SK-N-SH (cell line): ENCODE measurements around the gene FAM107A. TPM values are rescaled to one million over a fixed set of nuclear protein-coding genes. Genes with fewer than 3 reads are reported as not detected.
A peak's percentile ranks its signal among the peaks of the same experiment; 100 is the strongest.
"Not testable (repeated sequence)": the region's sequence is repeated elsewhere in the genome, so short reads cannot be mapped to it uniquely, and the experiment has no call there.

Experiments used
- CTCF ChIA-PET: fragments of 300-600, 350-600 bp; formaldehyde crosslinking; extraction: SDS; loops from one replicate; lab custom pipeline; 2021; lab: Yijun Ruan, JAX
- POLR2A ChIA-PET: fragments of 350-600 bp; sonication (Branson Sonifier 250); formaldehyde crosslinking; extraction: SDS; loops from one replicate; lab custom pipeline; 2020; ENCODE audit warnings: antibody characterized with exemption, inconsistent platforms; lab: Yijun Ruan, JAX
- DNase-seq: peaks from one replicate; pipeline ENCODE4 v3.0.0; 2012
- H2AFZ ChIP-seq: fragments of 200-600 bp; sonication (generic); 2 replicates; pipeline ENCODE4 v1.8.1; 2016; ENCODE audit warnings: antibody characterized with exemption, mild to moderate bottlenecking, low read depth
- H3F3A ChIP-seq: fragments of 200-600 bp; sonication (generic); replicated peaks from 2 replicates; pipeline ENCODE3; 2016; ENCODE audit warnings: antibody characterized with exemption, mild to moderate bottlenecking; ENCODE audit not compliant: insufficient read depth
- H3K27ac ChIP-seq, 2 experiments: fragments of 200-500 bp in 1 of 2; fragments of 200-600 bp in 1 of 2; sonication (Bioruptor generic) in 1 of 2; sonication (generic), shearing (Covaris generic) in 1 of 2; 2 replicates each; pipeline versions ENCODE4 v1.5.1 to v1.6.1; 2014 to 2016; ENCODE audit warnings: low read depth in 2 of 2, inconsistent platforms in 1 of 2, low read length in 1 of 2, mild to moderate bottlenecking in 1 of 2, mixed read lengths in 1 of 2
- H3K27me3 ChIP-seq: fragments of 200-600 bp; sonication (generic), shearing (Covaris generic); 2 replicates; pipeline ENCODE4 v1.6.1; 2016; ENCODE audit warnings: mixed run types; ENCODE audit not compliant: insufficient read depth
- H3K36me3 ChIP-seq, 2 experiments: fragments of 200-500 bp in 1 of 2; fragments of 200-600 bp in 1 of 2; sonication (Bioruptor generic) in 1 of 2; sonication (generic) in 1 of 2; replicated peaks in 1 of 2; 2 replicates each; pipeline versions ENCODE3 to v1.5.1; 2014 to 2016; ENCODE audit warnings: low read length in 1 of 2, mild to moderate bottlenecking in 1 of 2; ENCODE audit not compliant: insufficient read depth in 2 of 2, control insufficient read depth in 1 of 2
- H3K4me1 ChIP-seq, 2 experiments: fragments of 200-500 bp in 1 of 2; fragments of 200-600 bp in 1 of 2; sonication (Bioruptor generic) in 1 of 2; sonication (generic), shearing (Covaris generic) in 1 of 2; 2 replicates each; pipeline versions ENCODE4 v1.5.1 to v1.6.1; 2014 to 2016; ENCODE audit warnings: low read depth in 1 of 2, low read length in 1 of 2, mixed run types in 1 of 2; ENCODE audit not compliant: insufficient read depth in 2 of 2, control insufficient read depth in 1 of 2
- H3K4me2 ChIP-seq: fragments of 200-600 bp; sonication (generic), shearing (Covaris generic); 2 replicates; pipeline ENCODE4 v1.6.1; 2017; ENCODE audit warnings: mixed run types
- H3K4me3 ChIP-seq, 2 experiments: fragments of 200-500 bp in 1 of 2; fragments of 200-600 bp in 1 of 2; sonication (Bioruptor generic) in 1 of 2; sonication (generic), shearing (Covaris generic) in 1 of 2; 2 replicates each; pipeline versions ENCODE4 v1.5.1 to v1.8.1; 2014 to 2016; ENCODE audit warnings: low read depth in 2 of 2, inconsistent platforms in 1 of 2, low read length in 1 of 2, mild to moderate bottlenecking in 1 of 2, mixed read lengths in 1 of 2, moderate library complexity in 1 of 2
- H3K79me2 ChIP-seq: fragments of 200-600 bp; sonication (generic); 2 replicates; pipeline ENCODE4 v1.8.1; 2017; ENCODE audit warnings: mild to moderate bottlenecking; ENCODE audit not compliant: insufficient read depth
- H3K9ac ChIP-seq: fragments of 200-600 bp; sonication (generic); 2 replicates; pipeline ENCODE4 v1.6.1; 2017; ENCODE audit warnings: mixed run types
- H3K9me2 ChIP-seq: fragments of 200-600 bp; sonication (generic); 2 replicates; pipeline ENCODE4 v1.6.1; 2017; ENCODE audit warnings: mixed run types
- H3K9me3 ChIP-seq: fragments of 200-600 bp; sonication (generic); 2 replicates; pipeline ENCODE4 v1.6.1; 2017; ENCODE audit warnings: mixed run types, mild to moderate bottlenecking, moderate library complexity
- H4K20me1 ChIP-seq: fragments of 200-600 bp; sonication (generic); 2 replicates; pipeline ENCODE4 v1.6.1; 2017; ENCODE audit warnings: mild to moderate bottlenecking, mixed run types; ENCODE audit not compliant: insufficient read depth
- EP300 ChIP-seq, 2 experiments: IDR thresholded peaks; 2 replicates each; pipeline versions ENCODE4 v1.4.0 to v1.6.1; 2012; ENCODE audit warnings: borderline replicate concordance in 1 of 2, low read depth in 1 of 2, low read length in 1 of 2
- EZH2phosphoT487 ChIP-seq: fragments of 200-600 bp; sonication (generic); IDR thresholded peaks from 2 replicates; pipeline ENCODE4 v1.6.1; 2017; ENCODE audit warnings: low read depth, mixed run types, mild to moderate bottlenecking, antibody characterized with exemption, moderate library complexity, borderline replicate concordance
- FOSL2 ChIP-seq: IDR thresholded peaks from 2 replicates; pipeline ENCODE4 v1.4.0; 2012; ENCODE audit warnings: low read depth, mild to moderate bottlenecking, moderate library complexity, borderline replicate concordance
- FOXM1 ChIP-seq: IDR thresholded peaks from 2 replicates; pipeline ENCODE4 v1.4.0; 2012; ENCODE audit warnings: low read depth, mild to moderate bottlenecking
- NRF1 ChIP-seq: IDR thresholded peaks from 2 replicates; pipeline ENCODE4 v1.6.1; 2012; ENCODE audit warnings: low read depth, mild to moderate bottlenecking, low read length
- POLR2AphosphoS5 ChIP-seq: IDR thresholded peaks from 2 replicates; pipeline ENCODE4 v1.6.1; 2012; ENCODE audit warnings: low read depth, low read length
- RCOR1 ChIP-seq: fragments of 150-350 bp; IDR thresholded peaks from 2 replicates; pipeline ENCODE4 v1.6.1; 2017; ENCODE audit warnings: antibody characterized with exemption, low read length
- SIN3A ChIP-seq: IDR thresholded peaks from 2 replicates; pipeline ENCODE4 v1.6.1; 2012; ENCODE audit warnings: low read depth, mild to moderate bottlenecking, low read length, moderate library complexity, borderline replicate concordance
- SMC3 ChIP-seq: IDR thresholded peaks from 2 replicates; pipeline ENCODE4 v1.6.1; 2012; ENCODE audit warnings: low read depth, low read length, improper control_type of control experiment
- TAF1 ChIP-seq: IDR thresholded peaks from 2 replicates; pipeline ENCODE4 v1.6.1; 2012; ENCODE audit warnings: low read depth, mild to moderate bottlenecking, low read length, moderate library complexity, borderline replicate concordance
- whole genome bisulfite sequencing: methylation state at CpG from one replicate; pipeline ENCODE4 v1.1.6; 2017; ENCODE audit warnings: low lambda C conversion rate; 5-methylcytosine and 5-hydroxymethylcytosine counted together
- polyA plus RNA-seq, 3 experiments: library from polyadenylated mRNA; depleted of rRNA; stranded (reverse); fragments of >200 nt; gene quantifications; 2 replicates each; pipeline ENCODE4 v1.2.3, GENCODE V29; 2012
- TF ChIP-seq, protein P1 (sequence below): fragments of 200-600 bp; sonication (generic); IDR thresholded peaks from 2 replicates; pipeline ENCODE4 v1.6.1; 2017; ENCODE audit warnings: antibody characterized with exemption, mild to moderate bottlenecking, moderate library complexity
- TF ChIP-seq, protein P2 (sequence below): IDR thresholded peaks from 2 replicates; pipeline ENCODE4 v1.4.0; 2012; ENCODE audit warnings: low read depth, borderline replicate concordance
- TF ChIP-seq, protein P3 (sequence below): IDR thresholded peaks from 2 replicates; pipeline ENCODE4 v1.4.0; 2012; ENCODE audit warnings: low read depth, borderline replicate concordance
- TF ChIP-seq, protein P4 (sequence below): fragments of 150-350 bp; IDR thresholded peaks from 2 replicates; pipeline ENCODE4 v1.6.1; 2016; ENCODE audit warnings: mild to moderate bottlenecking, low read depth, low read length
- TF ChIP-seq, protein P5 (sequence below): IDR thresholded peaks from 2 replicates; pipeline ENCODE4 v1.6.1; 2012; ENCODE audit warnings: mild to moderate bottlenecking, low read depth, low read length, moderate library complexity

Gene FAM107A
- polyA plus RNA-seq, 1 of the 3 experiments (the other 2 are of a cell fraction): 0.02 TPM

DNA sequence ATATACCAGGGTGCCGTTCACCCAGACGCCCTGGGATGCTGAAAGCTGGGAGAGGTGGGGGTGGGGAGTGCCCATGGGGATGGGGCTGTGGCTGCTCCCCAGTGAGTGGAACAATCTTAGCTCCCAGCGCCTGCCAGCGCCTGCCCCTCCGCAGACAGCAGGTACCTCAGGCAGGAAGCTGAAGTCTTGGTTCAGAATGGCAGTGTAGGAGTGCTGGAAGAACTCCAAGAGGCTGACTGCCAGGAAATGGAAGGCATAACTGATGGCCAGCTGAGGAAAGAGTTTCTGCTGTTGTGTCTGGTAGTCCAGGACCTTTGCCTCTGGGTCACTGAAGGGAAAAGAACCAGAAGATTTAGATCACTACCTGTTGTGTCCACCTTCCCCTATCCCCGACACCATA, 48.6 kb downstream of the FAM107A start (continued):
- TF ChIP-seq, protein P1, sequence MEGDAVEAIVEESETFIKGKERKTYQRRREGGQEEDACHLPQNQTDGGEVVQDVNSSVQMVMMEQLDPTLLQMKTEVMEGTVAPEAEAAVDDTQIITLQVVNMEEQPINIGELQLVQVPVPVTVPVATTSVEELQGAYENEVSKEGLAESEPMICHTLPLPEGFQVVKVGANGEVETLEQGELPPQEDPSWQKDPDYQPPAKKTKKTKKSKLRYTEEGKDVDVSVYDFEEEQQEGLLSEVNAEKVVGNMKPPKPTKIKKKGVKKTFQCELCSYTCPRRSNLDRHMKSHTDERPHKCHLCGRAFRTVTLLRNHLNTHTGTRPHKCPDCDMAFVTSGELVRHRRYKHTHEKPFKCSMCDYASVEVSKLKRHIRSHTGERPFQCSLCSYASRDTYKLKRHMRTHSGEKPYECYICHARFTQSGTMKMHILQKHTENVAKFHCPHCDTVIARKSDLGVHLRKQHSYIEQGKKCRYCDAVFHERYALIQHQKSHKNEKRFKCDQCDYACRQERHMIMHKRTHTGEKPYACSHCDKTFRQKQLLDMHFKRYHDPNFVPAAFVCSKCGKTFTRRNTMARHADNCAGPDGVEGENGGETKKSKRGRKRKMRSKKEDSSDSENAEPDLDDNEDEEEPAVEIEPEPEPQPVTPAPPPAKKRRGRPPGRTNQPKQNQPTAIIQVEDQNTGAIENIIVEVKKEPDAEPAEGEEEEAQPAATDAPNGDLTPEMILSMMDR: no peak
- TF ChIP-seq NRF1: no peak
- TF ChIP-seq EP300 (IDR thresholded peaks at IDR 0.05; ENCODE audit: borderline replicate concordance in 1 of 2, low read depth in 1 of 2, low read length in 1 of 2): no peak
- TF ChIP-seq POLR2AphosphoS5: no peak
- no peak for TF ChIP-seq SMC3
- no peak for TF ChIP-seq FOSL2
- TF ChIP-seq RCOR1: 0 out of 2 replicates have a peak, but pooled peaks have one; percentile 20
- TF ChIP-seq TAF1: no peak
- TF ChIP-seq, protein P2, sequence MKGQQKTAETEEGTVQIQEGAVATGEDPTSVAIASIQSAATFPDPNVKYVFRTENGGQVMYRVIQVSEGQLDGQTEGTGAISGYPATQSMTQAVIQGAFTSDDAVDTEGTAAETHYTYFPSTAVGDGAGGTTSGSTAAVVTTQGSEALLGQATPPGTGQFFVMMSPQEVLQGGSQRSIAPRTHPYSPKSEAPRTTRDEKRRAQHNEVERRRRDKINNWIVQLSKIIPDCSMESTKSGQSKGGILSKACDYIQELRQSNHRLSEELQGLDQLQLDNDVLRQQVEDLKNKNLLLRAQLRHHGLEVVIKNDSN: no peak
- TF ChIP-seq, protein P3, sequence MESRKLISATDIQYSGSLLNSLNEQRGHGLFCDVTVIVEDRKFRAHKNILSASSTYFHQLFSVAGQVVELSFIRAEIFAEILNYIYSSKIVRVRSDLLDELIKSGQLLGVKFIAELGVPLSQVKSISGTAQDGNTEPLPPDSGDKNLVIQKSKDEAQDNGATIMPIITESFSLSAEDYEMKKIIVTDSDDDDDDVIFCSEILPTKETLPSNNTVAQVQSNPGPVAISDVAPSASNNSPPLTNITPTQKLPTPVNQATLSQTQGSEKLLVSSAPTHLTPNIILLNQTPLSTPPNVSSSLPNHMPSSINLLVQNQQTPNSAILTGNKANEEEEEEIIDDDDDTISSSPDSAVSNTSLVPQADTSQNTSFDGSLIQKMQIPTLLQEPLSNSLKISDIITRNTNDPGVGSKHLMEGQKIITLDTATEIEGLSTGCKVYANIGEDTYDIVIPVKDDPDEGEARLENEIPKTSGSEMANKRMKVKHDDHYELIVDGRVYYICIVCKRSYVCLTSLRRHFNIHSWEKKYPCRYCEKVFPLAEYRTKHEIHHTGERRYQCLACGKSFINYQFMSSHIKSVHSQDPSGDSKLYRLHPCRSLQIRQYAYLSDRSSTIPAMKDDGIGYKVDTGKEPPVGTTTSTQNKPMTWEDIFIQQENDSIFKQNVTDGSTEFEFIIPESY: no peak
- TF ChIP-seq FOXM1: no peak
- TF ChIP-seq, protein P4, sequence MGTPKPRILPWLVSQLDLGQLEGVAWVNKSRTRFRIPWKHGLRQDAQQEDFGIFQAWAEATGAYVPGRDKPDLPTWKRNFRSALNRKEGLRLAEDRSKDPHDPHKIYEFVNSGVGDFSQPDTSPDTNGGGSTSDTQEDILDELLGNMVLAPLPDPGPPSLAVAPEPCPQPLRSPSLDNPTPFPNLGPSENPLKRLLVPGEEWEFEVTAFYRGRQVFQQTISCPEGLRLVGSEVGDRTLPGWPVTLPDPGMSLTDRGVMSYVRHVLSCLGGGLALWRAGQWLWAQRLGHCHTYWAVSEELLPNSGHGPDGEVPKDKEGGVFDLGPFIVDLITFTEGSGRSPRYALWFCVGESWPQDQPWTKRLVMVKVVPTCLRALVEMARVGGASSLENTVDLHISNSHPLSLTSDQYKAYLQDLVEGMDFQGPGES: no peak
- TF ChIP-seq, protein P5, sequence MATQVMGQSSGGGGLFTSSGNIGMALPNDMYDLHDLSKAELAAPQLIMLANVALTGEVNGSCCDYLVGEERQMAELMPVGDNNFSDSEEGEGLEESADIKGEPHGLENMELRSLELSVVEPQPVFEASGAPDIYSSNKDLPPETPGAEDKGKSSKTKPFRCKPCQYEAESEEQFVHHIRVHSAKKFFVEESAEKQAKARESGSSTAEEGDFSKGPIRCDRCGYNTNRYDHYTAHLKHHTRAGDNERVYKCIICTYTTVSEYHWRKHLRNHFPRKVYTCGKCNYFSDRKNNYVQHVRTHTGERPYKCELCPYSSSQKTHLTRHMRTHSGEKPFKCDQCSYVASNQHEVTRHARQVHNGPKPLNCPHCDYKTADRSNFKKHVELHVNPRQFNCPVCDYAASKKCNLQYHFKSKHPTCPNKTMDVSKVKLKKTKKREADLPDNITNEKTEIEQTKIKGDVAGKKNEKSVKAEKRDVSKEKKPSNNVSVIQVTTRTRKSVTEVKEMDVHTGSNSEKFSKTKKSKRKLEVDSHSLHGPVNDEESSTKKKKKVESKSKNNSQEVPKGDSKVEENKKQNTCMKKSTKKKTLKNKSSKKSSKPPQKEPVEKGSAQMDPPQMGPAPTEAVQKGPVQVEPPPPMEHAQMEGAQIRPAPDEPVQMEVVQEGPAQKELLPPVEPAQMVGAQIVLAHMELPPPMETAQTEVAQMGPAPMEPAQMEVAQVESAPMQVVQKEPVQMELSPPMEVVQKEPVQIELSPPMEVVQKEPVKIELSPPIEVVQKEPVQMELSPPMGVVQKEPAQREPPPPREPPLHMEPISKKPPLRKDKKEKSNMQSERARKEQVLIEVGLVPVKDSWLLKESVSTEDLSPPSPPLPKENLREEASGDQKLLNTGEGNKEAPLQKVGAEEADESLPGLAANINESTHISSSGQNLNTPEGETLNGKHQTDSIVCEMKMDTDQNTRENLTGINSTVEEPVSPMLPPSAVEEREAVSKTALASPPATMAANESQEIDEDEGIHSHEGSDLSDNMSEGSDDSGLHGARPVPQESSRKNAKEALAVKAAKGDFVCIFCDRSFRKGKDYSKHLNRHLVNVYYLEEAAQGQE: no peak
- TF ChIP-seq EZH2phosphoT487: no peak
- TF ChIP-seq SIN3A: peak; percentile 62; the same call in 1 of the 2 replicates

DNA sequence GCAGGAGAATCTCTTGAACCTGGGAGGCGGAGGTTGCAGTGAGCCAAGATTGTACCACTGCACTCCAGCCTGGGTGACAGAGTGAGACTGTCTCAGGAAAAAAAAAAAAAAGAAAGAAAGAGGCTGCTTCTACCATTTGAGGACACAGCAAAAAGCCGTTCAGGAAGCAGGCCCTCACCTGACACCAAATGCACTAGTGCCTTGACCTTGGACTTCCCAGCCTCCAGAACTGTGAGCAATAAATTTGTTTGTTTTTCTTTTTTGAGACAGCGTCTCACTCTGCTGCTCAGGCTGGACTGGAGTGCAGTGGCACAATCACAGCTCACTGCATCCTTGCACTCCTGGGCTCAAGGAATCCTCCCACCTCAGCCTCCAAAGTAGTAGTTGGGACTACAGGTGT, 49.8 kb downstream of the FAM107A start:
- H4K20me1 ChIP-seq, H3K27ac ChIP-seq, H3K27me3 ChIP-seq, H3K9me3 ChIP-seq, POLR2A ChIA-PET, H3K4me2 ChIP-seq, H3K9me2 ChIP-seq, H3F3A ChIP-seq, H3K79me2 ChIP-seq, H2AFZ ChIP-seq, H3K36me3 ChIP-seq, DNase-seq, H3K9ac ChIP-seq, H3K4me3 ChIP-seq: not testable (repeated sequence)
- WGBS: 94% methylated on average over 3 of the region's 3 CpGs
- CTCF ChIA-PET: interaction anchor here (1.4 to 12.5 kb wide), 4 partner anchors 34 to 221 kb away, joined by 6 to 99 read pairs (median 16); partner anchors contain the start of genes HTD2, KCTD6 and RPP14
- H3K4me1 ChIP-seq: peaks cover 19 to 23% of the 10 kb centered on the region in 2 experiments
